CD4-positive, alpha-beta T cell treated with Interleukin-15 for 4 hours (primary cell): ENCODE results near the gene SACM1L.

Experiments
- DNase-seq: peaks from one replicate; pipeline ENCODE4 v3.0.0-alpha.2; 2020; ENCODE audit warnings: low spot score

Gene SACM1L

GRCh38 chr3:45688882-45689786 is at the start of gene SACM1L:
TSS of gene SACM1L (plus strand) at chr3:45689396. CDS start at chr3:45689466, 70 bp downstream.
- peak; percentile 98 for DNase-seq

DNA sequence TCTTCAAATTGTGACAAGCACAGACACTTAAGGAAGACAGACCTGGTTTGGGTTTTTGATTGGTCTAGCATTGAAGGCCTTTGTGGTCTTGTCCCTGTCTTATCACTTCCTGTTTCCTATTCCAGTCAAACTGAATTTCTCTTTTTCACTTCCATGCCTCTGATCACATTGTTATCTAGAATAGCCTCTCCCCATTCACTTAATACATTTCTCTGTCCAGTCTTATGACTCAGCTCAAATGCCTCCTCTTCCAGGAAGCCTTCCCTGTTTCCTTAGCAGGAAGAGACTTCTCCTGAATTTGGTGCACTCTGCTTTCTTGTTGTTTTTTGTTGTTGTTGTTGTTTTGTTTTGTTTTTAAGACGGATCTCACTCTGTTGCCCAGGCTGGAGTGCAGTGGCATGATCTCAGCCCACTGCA is 49.1 kb upstream of the SACM1L start:
- no peak for DNase-seq

- no peak for DNase-seq
Observed at GRCh38 chr3:45640724-45641361, 48.4 kb upstream of the SACM1L start.

DNA sequence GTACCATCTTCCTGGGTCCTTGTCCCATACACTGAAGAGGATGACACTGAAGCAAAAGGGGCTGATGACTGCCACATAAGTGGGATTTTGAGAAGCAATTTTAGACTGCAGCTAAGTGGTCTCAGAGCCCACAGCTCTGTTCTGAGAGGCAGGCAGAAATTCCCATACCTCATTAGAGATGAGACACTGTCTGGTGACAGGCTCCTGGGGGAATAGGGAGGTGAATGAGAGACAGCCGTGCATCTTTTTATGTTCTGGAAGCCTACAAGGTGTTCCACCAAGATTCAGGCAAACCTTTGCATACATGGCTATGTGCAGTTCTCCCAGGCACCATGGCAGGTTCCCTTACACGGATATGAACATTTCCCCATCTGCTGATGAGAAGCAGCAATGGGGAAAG is 47.4 kb upstream of the SACM1L start:
- no peak for DNase-seq

GRCh38 chr3:45642731-45643152 is 46.5 kb upstream of the SACM1L start:
- no peak for DNase-seq

GRCh38 chr3:45644063-45644790 is 45.0 kb upstream of the SACM1L start:
- no peak for DNase-seq

GRCh38 chr3:45644791-45645201 is 44.4 kb upstream of the SACM1L start:
- DNase-seq = no peak

DNA sequence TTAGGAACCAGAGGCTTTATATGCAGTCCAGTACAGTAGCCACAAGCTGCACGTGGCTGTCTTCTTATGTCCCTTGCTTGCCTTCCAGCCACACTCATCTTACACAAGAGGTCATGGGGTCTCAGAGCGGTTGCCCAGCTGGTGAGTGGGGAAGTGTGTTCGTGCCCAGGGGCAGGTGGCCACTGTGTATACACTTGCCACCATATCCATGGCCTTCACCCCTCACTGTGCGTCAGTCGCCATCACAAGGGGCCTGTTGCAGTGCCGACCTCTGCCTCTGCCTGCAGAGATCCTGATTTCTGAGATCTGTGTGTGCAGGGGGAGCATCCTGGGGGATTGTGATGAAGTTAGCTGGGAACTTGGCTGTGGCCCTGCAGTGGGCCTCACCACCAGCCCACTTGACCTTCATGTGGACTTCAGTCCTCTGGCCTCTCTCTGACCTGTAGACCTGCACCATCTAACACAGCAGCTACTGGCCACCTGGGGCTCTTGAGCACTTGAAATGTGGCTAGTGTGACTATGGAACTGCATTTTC is 43.1 kb upstream of the SACM1L start:
- DNase-seq = no peak

DNA sequence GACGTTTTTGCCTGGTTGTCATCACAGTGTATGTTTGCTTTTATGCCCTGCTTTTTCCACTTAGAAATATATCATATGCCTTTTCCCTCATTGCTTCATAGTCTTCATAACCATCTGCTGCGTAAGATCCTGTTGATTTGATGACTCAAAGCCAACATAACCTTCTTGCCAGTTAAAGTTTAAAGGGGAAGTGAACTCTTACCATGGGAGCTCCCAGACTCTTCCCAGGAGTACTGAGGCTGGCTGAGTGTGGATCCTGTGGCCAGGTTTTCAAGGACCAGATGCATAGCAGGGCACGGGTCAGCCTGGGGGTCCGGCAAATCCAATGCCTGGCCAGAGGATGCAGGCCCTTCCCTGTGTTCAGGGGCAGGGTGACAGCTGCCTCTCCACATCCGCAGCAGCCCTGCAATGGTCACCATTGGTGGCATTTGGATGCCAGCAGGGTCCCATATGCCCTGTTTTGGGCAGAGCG is 42.0 kb upstream of the SACM1L start:
- DNase-seq = no peak

GRCh38 chr3:45653205-45653604 is 36.0 kb upstream of the SACM1L start:
- DNase-seq = no peak

DNA sequence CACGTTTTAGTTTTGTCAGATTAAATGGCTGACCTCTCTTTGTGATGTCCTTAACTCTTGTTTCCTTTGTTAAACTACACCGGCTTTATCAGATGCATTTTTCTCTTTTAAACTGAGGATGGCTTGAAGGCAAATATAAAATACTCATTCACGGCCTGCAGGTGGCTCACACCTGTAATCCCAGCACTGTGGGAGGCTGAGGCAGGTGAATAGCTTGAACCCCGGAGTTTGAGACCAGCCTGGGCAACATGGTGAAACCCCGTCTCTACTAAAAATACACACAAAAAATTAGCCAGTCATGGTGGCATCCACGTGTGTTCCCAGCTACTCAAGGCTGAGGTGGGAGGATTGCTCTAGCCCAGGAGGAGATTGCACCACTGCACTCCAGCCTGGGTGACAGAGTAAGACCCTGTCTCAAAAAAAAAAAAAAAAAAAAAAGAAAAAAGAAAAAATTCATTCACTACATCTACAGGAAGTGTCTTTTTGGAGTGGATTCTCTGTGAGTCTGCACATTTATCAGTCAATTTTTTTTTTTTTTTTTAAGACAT is 34.7 kb upstream of the SACM1L start:
- no peak for DNase-seq

GRCh38 chr3:45655906-45656305 is 33.3 kb upstream of the SACM1L start:
- DNase-seq = no peak

DNA sequence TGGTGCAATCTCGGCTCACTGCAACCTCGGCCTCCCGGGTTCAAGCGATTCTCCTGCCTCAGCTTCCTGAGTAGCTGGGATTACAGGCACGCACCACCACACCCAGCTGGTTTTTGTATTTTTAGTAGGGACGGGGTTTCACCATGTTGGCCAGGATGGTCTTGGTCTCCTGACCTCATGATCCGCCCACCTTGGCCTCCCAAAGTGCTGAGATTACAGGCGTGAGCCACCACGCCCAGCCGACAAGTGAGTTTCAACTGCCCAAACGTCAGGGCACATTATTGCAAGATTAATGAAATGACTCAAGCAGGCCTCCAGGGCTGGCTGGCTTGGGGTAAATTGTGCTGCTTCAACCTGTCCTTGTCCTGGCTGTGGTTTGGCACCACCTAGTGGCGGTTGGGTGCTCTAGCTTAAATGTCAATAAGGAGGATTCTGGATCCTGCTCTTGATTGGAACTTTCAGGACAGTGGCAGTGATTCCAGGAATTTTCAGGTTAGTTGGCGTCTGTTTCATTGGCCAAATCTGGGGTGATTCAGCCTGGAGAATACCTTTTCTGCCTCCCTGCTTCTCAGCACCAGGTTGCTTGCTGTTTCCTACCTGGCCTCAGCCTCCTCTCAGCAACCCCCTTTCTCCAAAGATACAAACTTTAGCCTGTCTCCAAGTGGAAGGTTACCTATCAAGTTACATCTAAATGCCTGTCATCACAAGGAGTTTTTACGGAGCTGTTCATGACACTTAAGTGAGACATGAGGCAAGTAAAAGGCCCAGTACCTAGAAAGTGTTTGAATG is 32.4 kb upstream of the SACM1L start:
- DNase-seq = peak; percentile 84

DNA sequence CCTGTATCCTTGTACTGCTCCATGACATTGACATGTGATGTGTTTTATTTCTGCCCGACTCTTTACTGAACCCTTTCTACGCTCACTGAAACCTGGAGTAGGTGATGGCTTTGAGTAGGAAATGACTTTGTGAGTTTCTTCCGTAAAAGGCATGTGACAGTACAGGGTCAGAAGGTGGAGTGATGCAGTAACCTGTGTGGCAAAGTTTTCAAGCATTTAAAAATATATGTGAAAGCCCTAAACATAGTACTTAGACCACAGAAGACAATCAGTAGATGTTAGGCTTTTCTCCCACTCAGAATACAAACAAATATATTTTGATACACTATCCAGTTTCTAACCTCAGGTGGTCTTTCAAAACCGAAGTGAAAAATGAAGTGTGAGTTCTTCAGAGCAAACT is 31.3 kb upstream of the SACM1L start:
- no peak for DNase-seq

GRCh38 chr3:45659661-45660566 is 29.3 kb upstream of the SACM1L start:
- DNase-seq = peak; percentile 40

GRCh38 chr3:45660567-45660901 is 28.7 kb upstream of the SACM1L start:
- no peak for DNase-seq

DNA sequence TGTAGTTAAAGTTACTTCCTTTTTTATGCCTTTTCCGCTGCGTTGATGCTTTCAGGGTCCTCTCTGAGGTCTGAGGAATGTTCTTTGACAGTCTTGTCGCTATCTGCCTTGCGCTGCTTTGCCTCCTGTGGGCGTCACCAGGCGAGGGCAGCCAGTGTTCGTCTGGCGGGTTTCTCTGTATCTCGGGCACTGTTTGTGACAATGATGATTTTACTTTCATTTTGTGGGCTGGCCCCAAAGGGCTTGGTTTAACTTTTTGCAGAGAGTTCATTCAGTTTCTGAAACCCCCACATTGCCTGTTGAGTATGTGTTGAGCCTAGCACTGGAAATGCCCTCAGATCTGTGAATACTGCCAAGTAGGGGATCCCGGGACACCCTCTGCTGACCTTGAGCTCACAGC is 24.6 kb upstream of the SACM1L start:
- peak; percentile 79 for DNase-seq

GRCh38 chr3:45665101-45665572 is 24.1 kb upstream of the SACM1L start:
- peak; percentile 81 for DNase-seq

DNA sequence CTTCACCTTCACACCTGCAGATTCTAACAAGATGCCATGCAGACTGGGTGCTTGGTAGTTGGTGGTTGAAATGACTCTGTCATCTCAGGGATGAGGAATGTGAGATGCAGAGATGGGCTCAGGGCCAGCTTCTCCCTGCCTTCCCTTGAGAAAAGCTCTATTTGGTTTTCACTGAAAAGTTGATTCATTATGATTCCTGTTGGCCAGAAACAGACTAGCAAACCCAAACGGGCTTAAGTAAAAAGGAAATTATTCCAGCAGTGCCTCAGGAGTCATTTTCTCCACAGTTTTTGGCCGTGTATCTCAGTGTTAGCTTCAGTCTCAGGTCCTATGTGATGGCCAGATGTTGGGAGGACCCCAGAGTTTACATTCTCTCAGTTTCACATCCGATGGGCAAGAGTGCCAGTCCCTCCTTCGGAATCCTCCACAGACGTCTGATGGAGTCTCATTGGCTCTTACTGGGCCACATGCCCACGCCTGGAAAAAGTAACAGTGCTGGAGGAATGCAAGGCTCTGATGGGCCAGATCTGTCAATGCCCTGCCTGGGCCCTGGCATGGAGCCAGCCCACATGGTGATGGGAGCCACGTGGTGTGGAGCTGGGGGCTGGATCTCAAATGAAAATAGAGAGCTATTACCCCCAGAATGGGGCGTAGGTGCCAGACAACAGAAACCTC is 22.3 kb upstream of the SACM1L start:
- no peak for DNase-seq

GRCh38 chr3:45667569-45667934 is 21.6 kb upstream of the SACM1L start:
- DNase-seq = no peak
